ENCODE results near the gene TREH.

TREH gene

GRCh38 chr11:118657238-118657637 lies 22.2 kb downstream of the TREH start:
- peaks cover 24% of the 10 kb centered on the region for H3K4me1 ChIP-seq (ENCODE audit: control insufficient read depth, insufficient read depth, low read length)

GRCh38 chr11:118656563-118657165 lies 22.8 kb downstream of the TREH start:
- Histone ChIP-seq H3K4me3 (ENCODE audit: low read depth, low read length) (no peak overlapping the region), H3K27ac (ENCODE audit: low read depth, low read length) (no peak overlapping the region), H3K27me3 (ENCODE audit: control insufficient read depth, insufficient read depth, low read length) (no peaks in the 10 kb centered on the region), H3K36me3 (ENCODE audit: control insufficient read depth, insufficient read depth, low read length) (peaks cover 53% of the 10 kb centered on the region), H3K9ac (ENCODE audit: low read depth, low read length) (no peak overlapping the region), H3K4me1 (ENCODE audit: control insufficient read depth, insufficient read depth, low read length) (peaks cover 24% of the 10 kb centered on the region), H3K9me3 (ENCODE audit: control insufficient read depth, insufficient read depth, low read length) (no peaks in the 10 kb centered on the region)

More at GRCh38 chr11:118657238-118657637, 22.2 kb downstream of the TREH start:
- H3K27me3 ChIP-seq (ENCODE audit: control insufficient read depth, insufficient read depth, low read length) = no peaks in the 10 kb centered on the region
- no peaks in the 10 kb centered on the region for H3K9me3 ChIP-seq (ENCODE audit: control insufficient read depth, insufficient read depth, low read length)
- no peak overlapping the region for H3K9ac ChIP-seq (ENCODE audit: low read depth, low read length)
- no peak overlapping the region for H3K27ac ChIP-seq (ENCODE audit: low read depth, low read length)
- peaks cover 47% of the 10 kb centered on the region for H3K36me3 ChIP-seq (ENCODE audit: control insufficient read depth, insufficient read depth, low read length)
- H3K4me3 ChIP-seq (ENCODE audit: low read depth, low read length) = no peak overlapping the region

DNA sequence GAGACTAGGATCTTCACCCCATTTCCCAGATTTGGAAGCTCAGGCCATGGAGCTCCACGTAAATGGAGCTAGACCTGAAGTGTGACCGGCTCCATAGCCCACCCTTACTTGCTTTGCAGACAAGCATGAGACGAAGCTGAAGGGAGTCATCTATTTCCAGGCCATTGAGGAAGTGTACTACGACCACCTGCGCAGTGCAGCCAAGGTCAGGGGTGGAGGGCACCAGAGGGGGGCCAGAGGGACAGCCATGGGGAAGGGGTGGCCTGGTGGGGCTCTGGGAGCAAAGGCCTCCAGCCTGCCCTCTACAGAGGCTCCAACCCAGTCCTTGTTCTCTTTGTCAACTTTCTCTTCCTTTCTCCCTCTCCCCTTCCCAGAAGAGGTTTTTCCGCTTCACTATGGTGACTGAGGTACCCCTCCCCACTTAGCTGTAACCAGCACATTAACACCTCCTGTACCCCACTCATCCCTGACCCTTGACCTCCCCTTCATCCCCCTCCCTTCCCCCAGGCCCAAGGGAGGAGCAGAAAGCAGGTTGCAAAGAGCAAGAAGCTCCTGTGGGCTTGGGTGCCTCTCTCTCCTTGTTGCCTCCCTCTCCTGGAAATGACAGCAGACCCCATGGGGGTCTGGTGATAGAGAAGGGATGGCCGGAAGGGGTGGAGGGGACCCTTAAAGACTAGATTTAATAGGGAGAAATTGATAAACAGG lies 23.8 kb downstream of the TREH start:
- Histone ChIP-seq H3K27ac (ENCODE audit: low read depth, low read length) (no peak overlapping the region), H3K4me1 (ENCODE audit: control insufficient read depth, insufficient read depth, low read length) (peaks cover 24% of the 10 kb centered on the region), H3K4me3 (ENCODE audit: low read depth, low read length) (no peak overlapping the region), H3K36me3 (ENCODE audit: control insufficient read depth, insufficient read depth, low read length) (peaks cover 60% of the 10 kb centered on the region), H3K9ac (ENCODE audit: low read depth, low read length) (no peak overlapping the region), H3K27me3 (ENCODE audit: control insufficient read depth, insufficient read depth, low read length) (no peaks in the 10 kb centered on the region), H3K9me3 (ENCODE audit: control insufficient read depth, insufficient read depth, low read length) (no peaks in the 10 kb centered on the region)

DNA sequence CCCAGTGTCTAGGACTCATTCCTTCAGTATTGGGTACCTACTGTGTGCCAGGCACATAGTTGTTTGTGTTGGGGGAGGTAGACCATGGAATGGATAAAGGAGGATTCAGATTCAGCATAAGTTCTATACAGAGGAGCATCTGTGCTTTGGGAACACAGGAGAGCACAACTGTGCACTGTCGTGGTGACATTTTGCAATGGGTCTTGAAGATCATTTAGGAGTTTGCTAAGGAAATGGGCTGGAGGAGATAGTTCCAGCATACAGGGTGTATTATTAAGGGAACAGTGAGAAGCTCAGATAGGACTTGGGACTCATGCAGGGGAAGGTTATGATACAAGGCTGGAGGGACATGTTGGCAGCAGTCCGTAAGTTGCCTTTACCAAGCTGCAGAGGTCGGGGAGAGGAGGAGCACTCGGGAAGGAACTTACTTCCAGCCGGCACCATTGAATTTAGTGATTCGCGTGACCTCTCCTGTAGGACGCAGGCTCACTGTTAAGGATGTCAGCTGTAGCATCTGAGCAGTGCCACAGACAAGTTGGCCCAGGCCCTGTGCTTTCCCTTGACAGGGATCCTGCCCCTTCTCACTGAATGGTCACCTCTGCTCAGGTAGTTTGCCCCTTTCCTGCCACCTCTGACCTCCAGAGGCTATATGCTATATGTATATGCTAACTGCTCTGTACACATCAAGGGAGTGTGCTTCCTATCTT lies 25.6 kb downstream of the TREH start:
- Histone ChIP-seq H3K9ac (ENCODE audit: low read depth, low read length) (no peak overlapping the region), H3K36me3 (ENCODE audit: control insufficient read depth, insufficient read depth, low read length) (peaks cover 78% of the 10 kb centered on the region), H3K27ac (ENCODE audit: low read depth, low read length) (no peak overlapping the region), H3K4me3 (ENCODE audit: low read depth, low read length) (no peak overlapping the region), H3K9me3 (ENCODE audit: control insufficient read depth, insufficient read depth, low read length) (no peaks in the 10 kb centered on the region), H3K4me1 (ENCODE audit: control insufficient read depth, insufficient read depth, low read length) (peaks cover 8% of the 10 kb centered on the region), H3K27me3 (ENCODE audit: control insufficient read depth, insufficient read depth, low read length) (no peaks in the 10 kb centered on the region)

DNA sequence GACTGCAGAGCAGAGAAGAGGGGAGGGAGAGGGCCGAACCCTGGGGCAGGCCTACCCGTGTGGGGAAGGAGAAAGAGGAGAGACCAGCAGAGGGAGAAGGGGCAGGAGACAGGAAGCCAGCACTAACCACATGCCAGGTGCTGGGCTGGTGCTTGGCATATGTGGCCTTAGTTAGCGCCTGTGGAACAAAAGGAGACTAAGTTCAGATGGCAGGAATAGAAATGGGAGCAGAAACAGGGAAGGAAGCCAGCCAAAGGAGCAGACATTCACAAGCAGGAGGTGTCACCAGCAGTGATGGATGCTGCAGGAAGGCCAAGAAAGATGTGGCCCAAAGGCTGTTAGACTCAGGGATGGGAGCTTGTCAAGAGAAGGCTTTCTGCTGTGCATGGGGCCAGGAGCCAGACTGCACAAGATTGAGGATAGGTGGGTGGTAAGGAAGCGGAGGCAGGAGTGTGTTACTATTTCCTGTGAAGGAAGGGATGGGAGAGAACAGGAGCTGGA lies 26.7 kb downstream of the TREH start:
- no peaks in the 10 kb centered on the region for H3K9me3 ChIP-seq (ENCODE audit: control insufficient read depth, insufficient read depth, low read length)
- no peaks in the 10 kb centered on the region for H3K4me1 ChIP-seq (ENCODE audit: control insufficient read depth, insufficient read depth, low read length)
- no peak overlapping the region for H3K27ac ChIP-seq (ENCODE audit: low read depth, low read length)
- no peaks in the 10 kb centered on the region for H3K27me3 ChIP-seq (ENCODE audit: control insufficient read depth, insufficient read depth, low read length)
- H3K9ac ChIP-seq (ENCODE audit: low read depth, low read length) = no peak overlapping the region
- peaks cover 89% of the 10 kb centered on the region for H3K36me3 ChIP-seq (ENCODE audit: control insufficient read depth, insufficient read depth, low read length)
- no peak overlapping the region for H3K4me3 ChIP-seq (ENCODE audit: low read depth, low read length)

GRCh38 chr11:118651820-118652219 lies 27.6 kb downstream of the TREH start:
- H3K36me3 ChIP-seq (ENCODE audit: control insufficient read depth, insufficient read depth, low read length) = peaks cover 92% of the 10 kb centered on the region
- H3K4me1 ChIP-seq (ENCODE audit: control insufficient read depth, insufficient read depth, low read length) = no peaks in the 10 kb centered on the region
- no peak overlapping the region for H3K4me3 ChIP-seq (ENCODE audit: low read depth, low read length)
- H3K27me3 ChIP-seq (ENCODE audit: control insufficient read depth, insufficient read depth, low read length) = no peaks in the 10 kb centered on the region
- H3K9me3 ChIP-seq (ENCODE audit: control insufficient read depth, insufficient read depth, low read length) = no peaks in the 10 kb centered on the region
- H3K9ac ChIP-seq (ENCODE audit: low read depth, low read length) = no peak overlapping the region
- H3K27ac ChIP-seq (ENCODE audit: low read depth, low read length) = no peak overlapping the region

DNA sequence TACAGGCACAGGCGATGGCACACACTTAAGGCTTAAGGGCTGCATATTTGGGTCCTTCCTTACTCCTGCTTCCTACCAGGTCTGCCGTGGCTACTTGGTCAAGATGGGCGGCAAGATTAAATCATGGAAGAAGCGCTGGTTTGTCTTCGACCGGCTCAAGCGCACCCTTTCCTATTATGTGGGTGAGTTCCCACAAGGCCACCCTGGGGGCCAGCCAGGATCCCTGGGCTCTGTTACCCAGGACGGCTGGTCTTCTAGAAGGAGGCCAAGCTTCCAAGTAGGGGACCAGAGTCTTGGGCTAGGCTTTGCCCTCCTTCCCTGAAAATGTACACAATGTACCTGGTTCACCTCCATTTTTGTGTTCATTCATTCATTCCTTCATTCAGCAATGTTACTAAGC lies 29.1 kb downstream of the TREH start:
- peaks cover 90% of the 10 kb centered on the region for H3K36me3 ChIP-seq (ENCODE audit: control insufficient read depth, insufficient read depth, low read length)
- no peak overlapping the region for H3K27ac ChIP-seq (ENCODE audit: low read depth, low read length)

GRCh38 chr11:118649941-118650340 lies 29.5 kb downstream of the TREH start:
- Histone ChIP-seq H3K9me3 (ENCODE audit: control insufficient read depth, insufficient read depth, low read length) (no peaks in the 10 kb centered on the region), H3K9ac (ENCODE audit: low read depth, low read length) (no peak overlapping the region), H3K27ac (ENCODE audit: low read depth, low read length) (no peak overlapping the region), H3K27me3 (ENCODE audit: control insufficient read depth, insufficient read depth, low read length) (no peaks in the 10 kb centered on the region), H3K4me3 (ENCODE audit: low read depth, low read length) (no peak overlapping the region), H3K36me3 (ENCODE audit: control insufficient read depth, insufficient read depth, low read length) (peaks cover 90% of the 10 kb centered on the region), H3K4me1 (ENCODE audit: control insufficient read depth, insufficient read depth, low read length) (no peaks in the 10 kb centered on the region)

More for the DNA sequence above, 29.1 kb downstream of the TREH start:
- Histone ChIP-seq H3K9me3 (ENCODE audit: control insufficient read depth, insufficient read depth, low read length) (no peaks in the 10 kb centered on the region), H3K27me3 (ENCODE audit: control insufficient read depth, insufficient read depth, low read length) (no peaks in the 10 kb centered on the region), H3K9ac (ENCODE audit: low read depth, low read length) (no peak overlapping the region), H3K4me1 (ENCODE audit: control insufficient read depth, insufficient read depth, low read length) (no peaks in the 10 kb centered on the region), H3K4me3 (ENCODE audit: low read depth, low read length) (no peak overlapping the region)

GRCh38 chr11:118648291-118648690 lies 31.2 kb downstream of the TREH start:
- H3K9me3 ChIP-seq (ENCODE audit: control insufficient read depth, insufficient read depth, low read length) = no peaks in the 10 kb centered on the region
- H3K4me1 ChIP-seq (ENCODE audit: control insufficient read depth, insufficient read depth, low read length) = no peaks in the 10 kb centered on the region
- H3K27ac ChIP-seq (ENCODE audit: low read depth, low read length) = no peak overlapping the region
- no peaks in the 10 kb centered on the region for H3K27me3 ChIP-seq (ENCODE audit: control insufficient read depth, insufficient read depth, low read length)
- no peak overlapping the region for H3K9ac ChIP-seq (ENCODE audit: low read depth, low read length)
- peaks cover 94% of the 10 kb centered on the region for H3K36me3 ChIP-seq (ENCODE audit: control insufficient read depth, insufficient read depth, low read length)
- H3K4me3 ChIP-seq (ENCODE audit: low read depth, low read length) = no peak overlapping the region

- Histone ChIP-seq H3K36me3 (ENCODE audit: control insufficient read depth, insufficient read depth, low read length) (peaks cover 92% of the 10 kb centered on the region), H3K27me3 (ENCODE audit: control insufficient read depth, insufficient read depth, low read length) (no peaks in the 10 kb centered on the region), H3K4me1 (ENCODE audit: control insufficient read depth, insufficient read depth, low read length) (no peaks in the 10 kb centered on the region), H3K9ac (ENCODE audit: low read depth, low read length) (no peak overlapping the region), H3K27ac (ENCODE audit: low read depth, low read length) (no peak overlapping the region), H3K9me3 (ENCODE audit: control insufficient read depth, insufficient read depth, low read length) (no peaks in the 10 kb centered on the region), H3K4me3 (ENCODE audit: low read depth, low read length) (no peak overlapping the region)
Measured at GRCh38 chr11:118646393-118646792, 33.1 kb downstream of the TREH start.
